ENCODE results near the gene SFXN4. TPM values are rescaled to one million over a fixed set of nuclear protein-coding genes. Genes with fewer than 3 reads are reported as not detected.

Gene SFXN4
- total and polyA plus RNA-seq, 4 donors, result 12.4 to 34.1 (median 24.1) TPM

DNA sequence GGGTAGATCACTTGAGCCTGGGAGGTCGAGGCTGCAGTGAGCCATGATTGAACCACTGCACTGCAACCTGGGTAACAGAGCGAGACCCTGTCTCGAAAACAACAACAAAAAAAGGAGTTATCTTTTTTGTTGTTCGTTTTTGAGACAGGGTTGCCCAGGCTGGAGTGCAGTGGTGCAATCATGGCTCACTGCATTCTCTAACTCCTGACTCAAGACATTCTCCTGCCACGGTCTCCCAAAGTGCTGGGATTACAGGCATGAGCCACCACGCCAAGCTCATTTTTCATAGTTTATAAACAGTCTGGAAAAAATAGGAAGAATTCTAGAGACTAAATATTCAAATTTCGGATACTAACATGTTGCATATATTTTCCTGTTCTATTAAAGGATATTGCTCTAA, 29.4 kb downstream of the SFXN4 start:
- H3K36me3 ChIP-seq (ENCODE audit: control insufficient read depth in 4 of 4, insufficient read depth in 3 of 4, low read depth in 1 of 4, low read length in 3 of 4), result peaks cover 0 to 15% (median 5%) of the 10 kb centered on the region in 4 donors
- H3K9ac ChIP-seq (ENCODE audit: low read depth in 1 of 2, low read length in 2 of 2), result no peak overlapping the region
- no peaks in the 10 kb centered on the region for H3K27me3 ChIP-seq (ENCODE audit: control insufficient read depth in 4 of 4, insufficient read depth in 4 of 4, low read length in 3 of 4)
- TF ChIP-seq EGR1 (IDR thresholded peaks at IDR 0.05; ENCODE audit: low read depth in 2 of 2) (no peak), SP1 (IDR thresholded peaks at IDR 0.05) (no peak), JUND (IDR thresholded peaks at IDR 0.05) (no peak), RAD21 (IDR thresholded peaks at IDR 0.05) (no peak)
- TF ChIP-seq, protein P1, sequence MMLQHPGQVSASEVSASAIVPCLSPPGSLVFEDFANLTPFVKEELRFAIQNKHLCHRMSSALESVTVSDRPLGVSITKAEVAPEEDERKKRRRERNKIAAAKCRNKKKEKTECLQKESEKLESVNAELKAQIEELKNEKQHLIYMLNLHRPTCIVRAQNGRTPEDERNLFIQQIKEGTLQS (IDR thresholded peaks at IDR 0.05), result no peak
- no peak for DNase-seq (ENCODE audit: low spot score)
- H3K9me3 ChIP-seq (ENCODE audit: control insufficient read depth in 4 of 4, low read length in 3 of 4), result no peaks in the 10 kb centered on the region
- H3K27ac ChIP-seq (ENCODE audit: low read depth in 1 of 2, low read length in 2 of 2), result peak overlapping the region; percentile 49 to 71
- H3K4me3 ChIP-seq (ENCODE audit: low read depth in 1 of 3, low read length in 3 of 3), result no peak overlapping the region
- H3K4me1 ChIP-seq (ENCODE audit: control insufficient read depth in 4 of 4, insufficient read depth in 4 of 4, low read length in 3 of 4), result peaks cover 3 to 34% (median 23%) of the 10 kb centered on the region in 4 donors
- 85% methylated on average over 7 of the region's 7 CpGs for WGBS

DNA sequence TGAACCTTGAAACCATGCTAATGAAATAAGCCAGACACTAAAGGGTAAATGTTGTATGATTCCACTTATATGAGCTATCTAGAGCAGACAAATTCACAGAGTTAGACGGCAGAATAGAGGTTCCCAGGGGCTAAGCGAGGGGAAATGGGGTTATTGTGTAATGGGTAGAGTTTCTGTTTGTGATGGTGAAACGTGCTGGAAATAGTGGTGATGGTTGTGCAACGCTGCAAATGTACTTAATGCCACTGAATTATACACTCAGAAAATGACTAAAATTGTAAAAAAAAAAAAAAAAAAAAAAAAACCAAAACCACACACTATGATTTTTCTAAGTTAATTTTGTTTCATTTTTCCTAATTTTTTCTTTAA, 30.0 kb downstream of the SFXN4 start:
- Histone ChIP-seq H3K9me3 (ENCODE audit: control insufficient read depth in 4 of 4, low read length in 3 of 4) (no peaks in the 10 kb centered on the region), H3K36me3 (ENCODE audit: control insufficient read depth in 4 of 4, insufficient read depth in 3 of 4, low read depth in 1 of 4, low read length in 3 of 4) (peaks cover 2 to 15% (median 3%) of the 10 kb centered on the region in 4 donors), H3K9ac (ENCODE audit: low read depth in 1 of 2, low read length in 2 of 2) (no peak overlapping the region), H3K27me3 (ENCODE audit: control insufficient read depth in 4 of 4, insufficient read depth in 4 of 4, low read length in 3 of 4) (no peaks in the 10 kb centered on the region), H3K27ac (ENCODE audit: low read depth in 1 of 2, low read length in 2 of 2) (peak overlapping the region; percentile 81 to 94), H3K4me1 (ENCODE audit: control insufficient read depth in 4 of 4, insufficient read depth in 4 of 4, low read length in 3 of 4) (peaks cover 3 to 34% (median 23%) of the 10 kb centered on the region in 4 donors), H3K4me3 (ENCODE audit: low read depth in 1 of 3, low read length in 3 of 3) (no peak overlapping the region)
- 27% methylated on average over 4 of the region's 4 CpGs for WGBS
- DNase-seq (ENCODE audit: low spot score), result no peak
- TF ChIP-seq YY1 (IDR thresholded peaks at IDR 0.05) (peak; percentile 61), TAF1 (conservative IDR thresholded peaks at IDR 0.05) (no peak), JUND (IDR thresholded peaks at IDR 0.05) (peak in 1 of 2 donors; percentile 16), EGR1 (IDR thresholded peaks at IDR 0.05; ENCODE audit: low read depth in 2 of 2) (no peak), NR2F2 (IDR thresholded peaks at IDR 0.05) (no peak), FOXA2 (IDR thresholded peaks at IDR 0.05) (no peak), HNF4G (IDR thresholded peaks at IDR 0.05) (no peak), HNF4A (conservative IDR thresholded peaks at IDR 0.05) (peak; percentile 50 to 53), RXRA (IDR thresholded peaks at IDR 0.05) (peak; percentile 69 to 76), RAD21 (IDR thresholded peaks at IDR 0.05) (peak; percentile 28 to 60), FOXA1 (IDR thresholded peaks at IDR 0.05) (no peak), SP1 (IDR thresholded peaks at IDR 0.05) (peak; percentile 49), GABPA (IDR thresholded peaks at IDR 0.05 in 1 of 2, conservative IDR thresholded peaks at IDR 0.05 in 1 of 2) (no peak)
- TF ChIP-seq, protein P2, sequence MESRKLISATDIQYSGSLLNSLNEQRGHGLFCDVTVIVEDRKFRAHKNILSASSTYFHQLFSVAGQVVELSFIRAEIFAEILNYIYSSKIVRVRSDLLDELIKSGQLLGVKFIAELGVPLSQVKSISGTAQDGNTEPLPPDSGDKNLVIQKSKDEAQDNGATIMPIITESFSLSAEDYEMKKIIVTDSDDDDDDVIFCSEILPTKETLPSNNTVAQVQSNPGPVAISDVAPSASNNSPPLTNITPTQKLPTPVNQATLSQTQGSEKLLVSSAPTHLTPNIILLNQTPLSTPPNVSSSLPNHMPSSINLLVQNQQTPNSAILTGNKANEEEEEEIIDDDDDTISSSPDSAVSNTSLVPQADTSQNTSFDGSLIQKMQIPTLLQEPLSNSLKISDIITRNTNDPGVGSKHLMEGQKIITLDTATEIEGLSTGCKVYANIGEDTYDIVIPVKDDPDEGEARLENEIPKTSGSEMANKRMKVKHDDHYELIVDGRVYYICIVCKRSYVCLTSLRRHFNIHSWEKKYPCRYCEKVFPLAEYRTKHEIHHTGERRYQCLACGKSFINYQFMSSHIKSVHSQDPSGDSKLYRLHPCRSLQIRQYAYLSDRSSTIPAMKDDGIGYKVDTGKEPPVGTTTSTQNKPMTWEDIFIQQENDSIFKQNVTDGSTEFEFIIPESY (IDR thresholded peaks at IDR 0.05), result no peak
- TF ChIP-seq, protein P3, sequence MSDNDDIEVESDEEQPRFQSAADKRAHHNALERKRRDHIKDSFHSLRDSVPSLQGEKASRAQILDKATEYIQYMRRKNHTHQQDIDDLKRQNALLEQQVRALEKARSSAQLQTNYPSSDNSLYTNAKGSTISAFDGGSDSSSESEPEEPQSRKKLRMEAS (IDR thresholded peaks at IDR 0.05), result peak; percentile 52
- TF ChIP-seq, protein P4, sequence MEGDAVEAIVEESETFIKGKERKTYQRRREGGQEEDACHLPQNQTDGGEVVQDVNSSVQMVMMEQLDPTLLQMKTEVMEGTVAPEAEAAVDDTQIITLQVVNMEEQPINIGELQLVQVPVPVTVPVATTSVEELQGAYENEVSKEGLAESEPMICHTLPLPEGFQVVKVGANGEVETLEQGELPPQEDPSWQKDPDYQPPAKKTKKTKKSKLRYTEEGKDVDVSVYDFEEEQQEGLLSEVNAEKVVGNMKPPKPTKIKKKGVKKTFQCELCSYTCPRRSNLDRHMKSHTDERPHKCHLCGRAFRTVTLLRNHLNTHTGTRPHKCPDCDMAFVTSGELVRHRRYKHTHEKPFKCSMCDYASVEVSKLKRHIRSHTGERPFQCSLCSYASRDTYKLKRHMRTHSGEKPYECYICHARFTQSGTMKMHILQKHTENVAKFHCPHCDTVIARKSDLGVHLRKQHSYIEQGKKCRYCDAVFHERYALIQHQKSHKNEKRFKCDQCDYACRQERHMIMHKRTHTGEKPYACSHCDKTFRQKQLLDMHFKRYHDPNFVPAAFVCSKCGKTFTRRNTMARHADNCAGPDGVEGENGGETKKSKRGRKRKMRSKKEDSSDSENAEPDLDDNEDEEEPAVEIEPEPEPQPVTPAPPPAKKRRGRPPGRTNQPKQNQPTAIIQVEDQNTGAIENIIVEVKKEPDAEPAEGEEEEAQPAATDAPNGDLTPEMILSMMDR (IDR thresholded peaks at IDR 0.05; ENCODE audit: low read depth, low read length, missing input control), result no peak
- TF ChIP-seq, protein P5, sequence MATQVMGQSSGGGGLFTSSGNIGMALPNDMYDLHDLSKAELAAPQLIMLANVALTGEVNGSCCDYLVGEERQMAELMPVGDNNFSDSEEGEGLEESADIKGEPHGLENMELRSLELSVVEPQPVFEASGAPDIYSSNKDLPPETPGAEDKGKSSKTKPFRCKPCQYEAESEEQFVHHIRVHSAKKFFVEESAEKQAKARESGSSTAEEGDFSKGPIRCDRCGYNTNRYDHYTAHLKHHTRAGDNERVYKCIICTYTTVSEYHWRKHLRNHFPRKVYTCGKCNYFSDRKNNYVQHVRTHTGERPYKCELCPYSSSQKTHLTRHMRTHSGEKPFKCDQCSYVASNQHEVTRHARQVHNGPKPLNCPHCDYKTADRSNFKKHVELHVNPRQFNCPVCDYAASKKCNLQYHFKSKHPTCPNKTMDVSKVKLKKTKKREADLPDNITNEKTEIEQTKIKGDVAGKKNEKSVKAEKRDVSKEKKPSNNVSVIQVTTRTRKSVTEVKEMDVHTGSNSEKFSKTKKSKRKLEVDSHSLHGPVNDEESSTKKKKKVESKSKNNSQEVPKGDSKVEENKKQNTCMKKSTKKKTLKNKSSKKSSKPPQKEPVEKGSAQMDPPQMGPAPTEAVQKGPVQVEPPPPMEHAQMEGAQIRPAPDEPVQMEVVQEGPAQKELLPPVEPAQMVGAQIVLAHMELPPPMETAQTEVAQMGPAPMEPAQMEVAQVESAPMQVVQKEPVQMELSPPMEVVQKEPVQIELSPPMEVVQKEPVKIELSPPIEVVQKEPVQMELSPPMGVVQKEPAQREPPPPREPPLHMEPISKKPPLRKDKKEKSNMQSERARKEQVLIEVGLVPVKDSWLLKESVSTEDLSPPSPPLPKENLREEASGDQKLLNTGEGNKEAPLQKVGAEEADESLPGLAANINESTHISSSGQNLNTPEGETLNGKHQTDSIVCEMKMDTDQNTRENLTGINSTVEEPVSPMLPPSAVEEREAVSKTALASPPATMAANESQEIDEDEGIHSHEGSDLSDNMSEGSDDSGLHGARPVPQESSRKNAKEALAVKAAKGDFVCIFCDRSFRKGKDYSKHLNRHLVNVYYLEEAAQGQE (IDR thresholded peaks at IDR 0.05), result peak; percentile 34
- TF ChIP-seq, protein P1 (IDR thresholded peaks at IDR 0.05), result no peak
